Measurements from ENCODE around the gene VTI1B. TPM values are rescaled to one million over a fixed set of nuclear protein-coding genes. Genes with fewer than 3 reads are reported as not detected.

The VTI1B gene
- total and polyA plus RNA-seq, 2 of the 4 experiments (the other 2 are of a cell fraction) = 61.8 to 90.2 TPM

DNA sequence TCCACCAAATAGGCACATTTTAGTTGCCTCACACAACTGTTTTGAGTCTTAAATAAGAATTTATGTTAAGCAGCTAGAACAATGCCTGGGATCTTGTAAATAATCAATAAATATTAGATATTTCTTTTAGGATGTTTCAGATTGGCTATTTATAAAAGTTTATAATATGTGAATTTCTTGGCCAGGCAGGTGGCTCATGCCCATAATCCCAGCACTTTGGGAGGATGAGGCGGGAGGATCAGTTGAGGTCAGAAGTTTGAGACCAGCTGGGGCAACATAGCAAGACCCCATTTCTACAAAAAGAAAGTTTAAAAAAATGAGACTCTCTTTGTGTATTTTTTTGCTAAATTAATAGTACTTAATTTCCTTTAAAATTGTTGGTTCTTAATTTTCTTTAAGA, 33.0 kb downstream of the VTI1B start:
- no peak overlapping the region for H3K56ac ChIP-seq (ENCODE audit: extremely low read depth, insufficient read depth, low read length)
- ChIA-PET CTCF (no interaction called here), POLR2A (ENCODE audit: unreplicated experiment) (no interaction called here)
- dilution Hi-C loops (cut with HindIII; ENCODE audit: low sequenced_read_pairs, unreplicated experiment) (no loop called here), in situ Hi-C loops (cut with MboI; ENCODE audit: low sequenced_read_pairs) (no loop called here), intact Hi-C loops (cut with micrococcal nuclease) (no loop called here)
- H2AK9ac ChIP-seq (replicated peaks; ENCODE audit: low read depth, low read length, poor library complexity) = no peak overlapping the region
- no peak overlapping the region for H3K4me3 ChIP-seq (ENCODE audit: insufficient read depth, low read depth, low read length)
- TF ChIP-seq RCOR1 (IDR thresholded peaks at IDR 0.05; ENCODE audit: insufficient replicate concordance, low read length) (no peak), RAD21 (IDR thresholded peaks at IDR 0.05; ENCODE audit: low read length) (no peak), CHD1 (IDR thresholded peaks at IDR 0.05; ENCODE audit: low read depth, low read length) (no peak), SMC3 (IDR thresholded peaks at IDR 0.05; ENCODE audit: low read depth, low read length) (no peak), BHLHE40 (IDR thresholded peaks at IDR 0.05; ENCODE audit: low read depth, low read length) (no peak)
- TF ChIP-seq, protein P1, sequence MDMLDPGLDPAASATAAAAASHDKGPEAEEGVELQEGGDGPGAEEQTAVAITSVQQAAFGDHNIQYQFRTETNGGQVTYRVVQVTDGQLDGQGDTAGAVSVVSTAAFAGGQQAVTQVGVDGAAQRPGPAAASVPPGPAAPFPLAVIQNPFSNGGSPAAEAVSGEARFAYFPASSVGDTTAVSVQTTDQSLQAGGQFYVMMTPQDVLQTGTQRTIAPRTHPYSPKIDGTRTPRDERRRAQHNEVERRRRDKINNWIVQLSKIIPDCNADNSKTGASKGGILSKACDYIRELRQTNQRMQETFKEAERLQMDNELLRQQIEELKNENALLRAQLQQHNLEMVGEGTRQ (IDR thresholded peaks at IDR 0.05; ENCODE audit: low read depth, low read length) = no peak
- H2BK120ac ChIP-seq (ENCODE audit: low read depth, low read length) = no peak overlapping the region
- no peak overlapping the region for H2BK20ac ChIP-seq (ENCODE audit: low read depth, low read length)
- H2AFZ ChIP-seq (replicated peaks; ENCODE audit: low read length, poor library complexity) = no peak overlapping the region
- no peak for ATAC-seq (ENCODE audit: low read depth)
- H2BK5ac ChIP-seq (ENCODE audit: low read depth, low read length, poor library complexity, severe bottlenecking) = no peak overlapping the region
- no peak overlapping the region for H3K27ac ChIP-seq (ENCODE audit: insufficient read depth, low read length)
- no peaks in the 10 kb centered on the region for H3K4me1 ChIP-seq (ENCODE audit: control insufficient read depth, insufficient read depth, low read length)
- H3K4ac ChIP-seq (ENCODE audit: low read depth, low read length) = no peak overlapping the region
- no peaks in the 10 kb centered on the region for H3K79me1 ChIP-seq (ENCODE audit: low read depth in 1 of 2, low read length in 2 of 2)
- no peak overlapping the region for H3K9ac ChIP-seq (ENCODE audit: low read depth, low read length)
- no peak overlapping the region for H4K8ac ChIP-seq (ENCODE audit: low read depth in 2 of 2, low read length in 2 of 2)
- no peak overlapping the region for H3K23ac ChIP-seq (ENCODE audit: low read depth, low read length)
- H4K5ac ChIP-seq (ENCODE audit: low read depth, low read length) = no peak overlapping the region
- H3K4me2 ChIP-seq (ENCODE audit: low read depth, low read length) = no peak overlapping the region
- H4K20me1 ChIP-seq (ENCODE audit: insufficient read depth, low read length) = no peaks in the 10 kb centered on the region
- H2BK15ac ChIP-seq (ENCODE audit: low read depth, low read length) = no peak overlapping the region
- no peak for DNase-seq
- no peak overlapping the region for H3K18ac ChIP-seq (ENCODE audit: low read depth, low read length)
- no peaks in the 10 kb centered on the region for H3K27me3 ChIP-seq (ENCODE audit: control insufficient read depth, insufficient read depth, low read length)
- no peak overlapping the region for H4K91ac ChIP-seq (ENCODE audit: insufficient read depth, low read depth, low read length)
- H3K14ac ChIP-seq (replicated peaks; ENCODE audit: low read depth, low read length) = no peak overlapping the region
- no peak overlapping the region for H2AK5ac ChIP-seq (ENCODE audit: low read depth, low read length)
- no CpG with 5 or more reads among the region's 1 CpG for WGBS, 2 experiments (ENCODE audit: extremely low coverage in 2 of 2, insufficient read length in 1 of 2)
- BruUV-seq (replicated peaks) = no TSS peak
- peaks cover 5% of the 10 kb centered on the region; the same call in 1 of the 2 replicates for H3K36me3 ChIP-seq (ENCODE audit: control insufficient read depth, insufficient read depth, low read length)
- H3K9me3 ChIP-seq (ENCODE audit: control insufficient read depth, insufficient read depth, low read length) = no peaks in the 10 kb centered on the region
- peaks cover 3% of the 10 kb centered on the region; the same call in 1 of the 2 replicates for H3K9me1 ChIP-seq (ENCODE audit: insufficient read depth, low read length)

All from IMR-90 (cell line).